NCI-H524 treated with DMSO at 0.1 percent for 48 hours (cell line): Measurements from ENCODE around the gene XYLT1.

Experiments
- DNase-seq: peaks from one replicate; lab custom pipeline; 2025; lab: John Stamatoyannopoulos, UW

The XYLT1 gene

GRCh38 chr16:17281052-17281451, 189.7 kb downstream of the XYLT1 start:
- no peak for DNase-seq

- peak; percentile 33 for DNase-seq
Measured at GRCh38 chr16:17278988-17279387, 191.8 kb downstream of the XYLT1 start.

- DNase-seq = no peak
Measured at GRCh38 chr16:17277981-17278381, 192.8 kb downstream of the XYLT1 start.

- DNase-seq = no peak
Measured at GRCh38 chr16:17276610-17277009, 194.2 kb downstream of the XYLT1 start.

- no peak for DNase-seq
Measured at GRCh38 chr16:17276010-17276530, 194.7 kb downstream of the XYLT1 start.

- no peak for DNase-seq
Measured at GRCh38 chr16:17275076-17276009, 195.4 kb downstream of the XYLT1 start.

- DNase-seq = no peak
Measured at GRCh38 chr16:17273142-17273561, 197.6 kb downstream of the XYLT1 start.

GRCh38 chr16:17272716-17273115, 198.0 kb downstream of the XYLT1 start:
- DNase-seq = no peak

GRCh38 chr16:17271687-17272086, 199.1 kb downstream of the XYLT1 start:
- no peak for DNase-seq

GRCh38 chr16:17270683-17271109, 200.1 kb downstream of the XYLT1 start:
- no peak for DNase-seq

GRCh38 chr16:17270111-17270510, 200.6 kb downstream of the XYLT1 start:
- DNase-seq = no peak

GRCh38 chr16:17269439-17269838, 201.3 kb downstream of the XYLT1 start:
- no peak for DNase-seq

GRCh38 chr16:17266608-17267313, 204.0 kb downstream of the XYLT1 start:
- no peak for DNase-seq

GRCh38 chr16:17265154-17265553, 205.6 kb downstream of the XYLT1 start:
- no peak for DNase-seq

GRCh38 chr16:17261197-17261858, 209.4 kb downstream of the XYLT1 start:
- no peak for DNase-seq

- no peak for DNase-seq
Measured at GRCh38 chr16:17260276-17260849, 210.4 kb downstream of the XYLT1 start.

GRCh38 chr16:17259751-17260270, 210.9 kb downstream of the XYLT1 start:
- no peak for DNase-seq

GRCh38 chr16:17258848-17259713, 211.7 kb downstream of the XYLT1 start:
- DNase-seq = no peak

- no peak for DNase-seq
Measured at GRCh38 chr16:17258077-17258599, 212.6 kb downstream of the XYLT1 start.

GRCh38 chr16:17257426-17258023, 213.2 kb downstream of the XYLT1 start:
- no peak for DNase-seq
